ENCODE results near the gene ANP32B. TPM values are rescaled to one million over a fixed set of nuclear protein-coding genes. Genes with fewer than 3 reads are reported as not detected.
A peak's percentile ranks its signal among the peaks of the same experiment; 100 is the strongest.

Gene ANP32B
- total RNA-seq, 1 donor from 2014 or later, result 98.5 TPM

GRCh38 chr9:97983589-97984187 is 547 bp downstream of the ANP32B start:
- Histone ChIP-seq H4K20me1 (ENCODE audit: insufficient read depth, low read length) (peaks cover 31% of the 10 kb centered on the region), H3K36me3 (ENCODE audit: insufficient read depth, low read length) (no peaks in the 10 kb centered on the region), H2AFZ (ENCODE audit: low read depth, low read length) (peak overlapping the region; percentile 37), H3K4me1 (ENCODE audit: insufficient read depth, low read length) (peaks cover 12% of the 10 kb centered on the region), H3K4me3 (ENCODE audit: insufficient read depth, low read depth, low read length) (peak overlapping the region; percentile 78), H3K27ac (ENCODE audit: low read depth, low read length) (peak overlapping the region; percentile 90), H3K9ac (ENCODE audit: low read length) (peak overlapping the region; percentile 97), H3K79me2 (ENCODE audit: insufficient read depth, low read length) (peaks cover 53% of the 10 kb centered on the region), H3K4me2 (ENCODE audit: low read length) (peak overlapping the region; percentile 91), H3K27me3 (ENCODE audit: insufficient read depth, low read length) (no peaks in the 10 kb centered on the region), H3K9me3 (ENCODE audit: insufficient read depth, low read depth, low read length) (no peaks in the 10 kb centered on the region)
- peak; percentile 4 for DNase-seq (ENCODE audit: low read depth)
- H3K4me1 Mint-ChIP-seq (ENCODE audit: low read depth, unreplicated experiment), result peaks cover 28% of the 10 kb centered on the region
- peak overlapping the region; percentile 18 for H3K27ac Mint-ChIP-seq (ENCODE audit: unreplicated experiment)
- peak overlapping the region; percentile 81 for H3K4me3 Mint-ChIP-seq (ENCODE audit: unreplicated experiment)
- no peak for TF ChIP-seq CTCF (IDR thresholded peaks at IDR 0.05; ENCODE audit: insufficient read depth, low read depth, low read length)
- no peak for TF ChIP-seq EZH2 (IDR thresholded peaks at IDR 0.05; ENCODE audit: insufficient read depth, low read length)
- peaks cover 5% of the 10 kb centered on the region for H3K27me3 Mint-ChIP-seq (ENCODE audit: low read depth, unreplicated experiment)
- H3K36me3 Mint-ChIP-seq (ENCODE audit: low read depth, unreplicated experiment), result no peaks in the 10 kb centered on the region
- FAIRE-seq, result no peak
- no peaks in the 10 kb centered on the region for H3K9me3 Mint-ChIP-seq (ENCODE audit: unreplicated experiment)

- Histone ChIP-seq H3K27ac (ENCODE audit: low read depth, low read length) (peak overlapping the region; percentile 90), H3K4me2 (ENCODE audit: low read length) (peak overlapping the region; percentile 91), H3K9ac (ENCODE audit: low read length) (peak overlapping the region; percentile 97), H2AFZ (ENCODE audit: low read depth, low read length) (peak overlapping the region; percentile 70), H3K4me3 (ENCODE audit: insufficient read depth, low read depth, low read length) (peak overlapping the region; percentile 78), H3K27me3 (ENCODE audit: insufficient read depth, low read length) (no peaks in the 10 kb centered on the region), H4K20me1 (ENCODE audit: insufficient read depth, low read length) (peaks cover 37% of the 10 kb centered on the region), H3K36me3 (ENCODE audit: insufficient read depth, low read length) (no peaks in the 10 kb centered on the region), H3K9me3 (ENCODE audit: insufficient read depth, low read depth, low read length) (no peaks in the 10 kb centered on the region), H3K4me1 (ENCODE audit: insufficient read depth, low read length) (peaks cover 12% of the 10 kb centered on the region), H3K79me2 (ENCODE audit: insufficient read depth, low read length) (peaks cover 60% of the 10 kb centered on the region)
- DNase-seq (ENCODE audit: low read depth) (peak; percentile 58), FAIRE-seq (no peak)
- no peak overlapping the region for H3K27ac Mint-ChIP-seq (ENCODE audit: unreplicated experiment)
- peaks cover 32% of the 10 kb centered on the region for H3K4me1 Mint-ChIP-seq (ENCODE audit: low read depth, unreplicated experiment)
- no peaks in the 10 kb centered on the region for H3K9me3 Mint-ChIP-seq (ENCODE audit: unreplicated experiment)
- H3K4me3 Mint-ChIP-seq (ENCODE audit: unreplicated experiment), result peak overlapping the region; percentile 78
- H3K36me3 Mint-ChIP-seq (ENCODE audit: low read depth, unreplicated experiment), result no peaks in the 10 kb centered on the region
- TF ChIP-seq EZH2 (IDR thresholded peaks at IDR 0.05; ENCODE audit: insufficient read depth, low read length), result no peak
- TF ChIP-seq CTCF (IDR thresholded peaks at IDR 0.05; ENCODE audit: insufficient read depth, low read depth, low read length), result no peak
- peaks cover 3% of the 10 kb centered on the region for H3K27me3 Mint-ChIP-seq (ENCODE audit: low read depth, unreplicated experiment)
These were observed 1.3 kb downstream of the ANP32B start for GRCh38 chr9:97984188-97985057.

Data from astrocyte (in vitro differentiated cells and primary cell).